Measurements from ENCODE around the gene AUTS2. TPM values are rescaled to one million over a fixed set of nuclear protein-coding genes. Genes with fewer than 3 reads are reported as not detected.

The AUTS2 gene
- polyA plus RNA-seq, 1 donor (not counting 4 experiments of a cell fraction or from before 2014, with no cell fraction given), result 4.7 TPM

- no peak for DNase-seq (ENCODE audit: low read depth, low spot score)
- Histone ChIP-seq H3K27ac (ENCODE audit: control insufficient read depth, insufficient read depth, low read length) (no peak overlapping the region), H3K79me2 (ENCODE audit: control insufficient read depth, insufficient read depth, low read length) (no peaks in the 10 kb centered on the region), H3K9me3 (ENCODE audit: control insufficient read depth, low read depth, low read length) (no peaks in the 10 kb centered on the region), H3K9me1 (ENCODE audit: control insufficient read depth, extremely low read depth, insufficient read depth, low read length) (no peaks in the 10 kb centered on the region), H3K9ac (ENCODE audit: control insufficient read depth, extremely low read depth, insufficient read depth, low read length) (no peak overlapping the region), H3K36me3 (ENCODE audit: control insufficient read depth in 2 of 2, extremely low read depth in 1 of 2, insufficient read depth in 2 of 2, low read length in 2 of 2) (no peaks in the 10 kb centered on the region), H3K4me3 (ENCODE audit: control insufficient read depth in 2 of 3, extremely low read depth in 1 of 3, insufficient read depth in 2 of 3, low read depth in 1 of 3, low read length in 3 of 3) (no peak overlapping the region), H3K4me1 (ENCODE audit: control insufficient read depth, extremely low read depth, insufficient read depth, low read length) (peaks cover 18% of the 10 kb centered on the region), H3K27me3 (ENCODE audit: control insufficient read depth, extremely low read depth, insufficient read depth, low read length) (no peaks in the 10 kb centered on the region), H3K4me2 (ENCODE audit: control insufficient read depth, extremely low read depth, insufficient read depth, low read depth, low read length) (no peak overlapping the region), H2AFZ (ENCODE audit: control insufficient read depth, low read length) (no peak overlapping the region), H4K20me1 (ENCODE audit: control insufficient read depth, extremely low read depth, insufficient read depth, low read length) (no peaks in the 10 kb centered on the region)
- dilution Hi-C loops (cut with MboI; ENCODE audit: extremely low pct_ligation_motif_present, low sequenced_read_pairs), result no loop called here
- no peak for TF ChIP-seq EZH2 (IDR thresholded peaks at IDR 0.05; ENCODE audit: low read length)
- no peak for FAIRE-seq
Measured at GRCh38 chr7:70616821-70617220, 1018.5 kb downstream of the AUTS2 start.

- no peak for TF ChIP-seq CTCF (optimal IDR thresholded peaks at IDR 0.05 in 1 of 3, IDR thresholded peaks at IDR 0.05 in 1 of 3, conservative IDR thresholded peaks at IDR 0.05 in 1 of 3; ENCODE audit: extremely low read depth in 1 of 3, insufficient read depth in 2 of 3, low read length in 3 of 3)
- TF ChIP-seq EZH2 (IDR thresholded peaks at IDR 0.05; ENCODE audit: low read length), result no peak
- Histone ChIP-seq H3K27me3 (ENCODE audit: control insufficient read depth, extremely low read depth, insufficient read depth, low read length) (no peaks in the 10 kb centered on the region), H3K4me1 (ENCODE audit: control insufficient read depth, extremely low read depth, insufficient read depth, low read length) (peaks cover 22% of the 10 kb centered on the region), H3K9ac (ENCODE audit: control insufficient read depth, extremely low read depth, insufficient read depth, low read length) (no peak overlapping the region), H3K9me3 (ENCODE audit: control insufficient read depth, low read depth, low read length) (no peaks in the 10 kb centered on the region), H3K27ac (ENCODE audit: control insufficient read depth, insufficient read depth, low read length) (no peak overlapping the region), H3K9me1 (ENCODE audit: control insufficient read depth, extremely low read depth, insufficient read depth, low read length) (peaks cover 2% of the 10 kb centered on the region), H4K20me1 (ENCODE audit: control insufficient read depth, extremely low read depth, insufficient read depth, low read length) (no peaks in the 10 kb centered on the region), H3K4me2 (ENCODE audit: control insufficient read depth, extremely low read depth, insufficient read depth, low read depth, low read length) (no peak overlapping the region), H3K36me3 (ENCODE audit: control insufficient read depth in 2 of 2, extremely low read depth in 1 of 2, insufficient read depth in 2 of 2, low read length in 2 of 2) (no peaks in the 10 kb centered on the region), H3K4me3 (ENCODE audit: control insufficient read depth in 2 of 3, extremely low read depth in 1 of 3, insufficient read depth in 2 of 3, low read depth in 1 of 3, low read length in 3 of 3) (no peak overlapping the region), H3K79me2 (ENCODE audit: control insufficient read depth, insufficient read depth, low read length) (no peaks in the 10 kb centered on the region), H2AFZ (ENCODE audit: control insufficient read depth, low read length) (no peak overlapping the region)
- DNase-seq (ENCODE audit: low read depth, low spot score) (no peak), FAIRE-seq (no peak)
- dilution Hi-C loops (cut with MboI; ENCODE audit: extremely low pct_ligation_motif_present, low sequenced_read_pairs), result no loop called here
Measured at GRCh38 chr7:70618020-70618551, 1019.8 kb downstream of the AUTS2 start.

GRCh38 chr7:70619130-70619529 lies 1020.9 kb downstream of the AUTS2 start:
- no peaks in the 10 kb centered on the region for H3K36me3 ChIP-seq (ENCODE audit: control insufficient read depth in 2 of 2, extremely low read depth in 1 of 2, insufficient read depth in 2 of 2, low read length in 2 of 2)
- peaks cover 2% of the 10 kb centered on the region for H3K9me1 ChIP-seq (ENCODE audit: control insufficient read depth, extremely low read depth, insufficient read depth, low read length)
- H4K20me1 ChIP-seq (ENCODE audit: control insufficient read depth, extremely low read depth, insufficient read depth, low read length), result no peaks in the 10 kb centered on the region
- no peaks in the 10 kb centered on the region for H3K79me2 ChIP-seq (ENCODE audit: control insufficient read depth, insufficient read depth, low read length)
- H3K9ac ChIP-seq (ENCODE audit: control insufficient read depth, extremely low read depth, insufficient read depth, low read length), result no peak overlapping the region
- peaks cover 22% of the 10 kb centered on the region for H3K4me1 ChIP-seq (ENCODE audit: control insufficient read depth, extremely low read depth, insufficient read depth, low read length)
- no peak for FAIRE-seq
- dilution Hi-C loops (cut with MboI; ENCODE audit: extremely low pct_ligation_motif_present, low sequenced_read_pairs), result no loop called here
- H3K27me3 ChIP-seq (ENCODE audit: control insufficient read depth, extremely low read depth, insufficient read depth, low read length), result no peaks in the 10 kb centered on the region
- H3K4me3 ChIP-seq (ENCODE audit: control insufficient read depth in 2 of 3, extremely low read depth in 1 of 3, insufficient read depth in 2 of 3, low read depth in 1 of 3, low read length in 3 of 3), result no peak overlapping the region
- TF ChIP-seq CTCF (optimal IDR thresholded peaks at IDR 0.05 in 1 of 3, IDR thresholded peaks at IDR 0.05 in 1 of 3, conservative IDR thresholded peaks at IDR 0.05 in 1 of 3; ENCODE audit: extremely low read depth in 1 of 3, insufficient read depth in 2 of 3, low read length in 3 of 3) (no peak), EZH2 (IDR thresholded peaks at IDR 0.05; ENCODE audit: low read length) (no peak)
- H3K9me3 ChIP-seq (ENCODE audit: control insufficient read depth, low read depth, low read length), result no peaks in the 10 kb centered on the region
- no peak overlapping the region for H3K27ac ChIP-seq (ENCODE audit: control insufficient read depth, insufficient read depth, low read length)
- H3K4me2 ChIP-seq (ENCODE audit: control insufficient read depth, extremely low read depth, insufficient read depth, low read depth, low read length), result no peak overlapping the region
- no peak overlapping the region for H2AFZ ChIP-seq (ENCODE audit: control insufficient read depth, low read length)
- DNase-seq (ENCODE audit: low read depth, low spot score), result no peak
